Lower leg skin (tissue), 4 donors: ENCODE data around the gene ANO1. TPM values are rescaled to one million over a fixed set of nuclear protein-coding genes. Genes with fewer than 3 reads are reported as not detected.

Experiments
- DNase-seq, 2 donors: peaks; one replicate each; pipeline ENCODE4 v3.0.0-alpha.2; 2019; ENCODE audit warnings: low spot score in 2 of 2
- H3K4me3 ChIP-seq: fragments of 200-600 bp; sonication (generic); 2 replicates; pipeline ENCODE4 v1.5.1; 2017; ENCODE audit warnings: mild to moderate bottlenecking, low read depth; ENCODE audit not compliant: poor library complexity, severe bottlenecking
- POLR2A ChIP-seq, 2 donors: fragments of 450-650 bp; IDR thresholded peaks; one replicate each; pipeline ENCODE4 v1.6.1; 2016 to 2017; ENCODE audit warnings: antibody characterized with exemption in 2 of 2, mild to moderate bottlenecking in 1 of 2, moderate library complexity in 1 of 2
- WGBS, 2 donors: methylation state at CpG; one replicate each; pipeline ENCODE4 v1.1.5; 2018; 5-methylcytosine and 5-hydroxymethylcytosine counted together
- intact Hi-C: fragments of 100-400 bp; cut with DNase I; formaldehyde crosslinking; loops from one replicate; pipeline ENCODE4 v1.15.0; 2023; ENCODE audit warnings: low total_unique reads
- total RNA-seq, 4 donors: library from RNA; depleted of rRNA; stranded (reverse); fragments of >200 nt; gene quantifications; one replicate each; pipeline ENCODE4 v1.1.0, GENCODE V29; 2016
- TF ChIP-seq, protein P1 (sequence below), 3 donors: fragments of 450-650 bp; IDR thresholded peaks; one replicate each; pipeline ENCODE4 v1.5.1; 2016; ENCODE audit warnings: antibody characterized with exemption in 3 of 3, mild to moderate bottlenecking in 3 of 3, moderate library complexity in 2 of 3

Gene ANO1
- total RNA-seq, 4 donors from 2014 or later = 55.1 to 106 (median 76.8) TPM

DNA sequence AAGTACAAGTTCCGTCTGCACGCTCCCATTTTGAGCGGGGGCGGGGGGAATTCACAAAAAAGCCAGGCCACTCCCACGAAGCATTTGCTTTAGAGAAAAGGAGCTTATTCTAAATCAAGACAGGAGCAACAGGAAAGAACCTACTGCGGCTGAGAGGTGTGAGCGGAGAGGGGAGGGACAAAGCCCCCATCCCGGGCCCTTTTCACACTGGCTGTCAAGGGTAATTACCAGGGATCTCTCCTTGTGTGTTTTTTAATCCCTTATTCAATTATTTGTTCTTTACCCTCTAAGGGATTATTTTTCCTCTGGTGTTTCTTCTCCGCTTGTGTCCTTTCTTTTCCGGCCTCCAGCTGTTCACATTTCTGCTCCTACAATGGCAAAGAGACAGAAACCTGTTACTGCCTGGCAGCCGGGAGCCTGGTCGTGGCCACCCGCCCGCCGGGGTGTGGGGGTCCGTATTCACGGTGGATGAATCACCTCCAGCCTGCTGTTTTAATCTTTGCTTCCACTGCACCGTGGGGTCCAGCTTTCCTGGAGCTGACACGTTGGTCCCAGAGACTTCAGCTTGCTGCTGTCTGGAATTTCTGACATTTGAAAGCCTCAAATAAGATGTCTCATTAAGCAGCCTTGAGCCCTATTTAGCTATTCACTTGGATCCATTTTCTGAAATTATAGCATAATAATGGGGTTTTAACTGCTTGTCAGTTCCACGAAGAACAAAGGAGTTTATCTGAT is 63.5 kb downstream of the ANO1 start:
- 20 to 25% methylated on average over 20 of the region's 20 CpGs for WGBS, 2 donors
- DNase-seq = no peak
- TF ChIP-seq, protein P1, sequence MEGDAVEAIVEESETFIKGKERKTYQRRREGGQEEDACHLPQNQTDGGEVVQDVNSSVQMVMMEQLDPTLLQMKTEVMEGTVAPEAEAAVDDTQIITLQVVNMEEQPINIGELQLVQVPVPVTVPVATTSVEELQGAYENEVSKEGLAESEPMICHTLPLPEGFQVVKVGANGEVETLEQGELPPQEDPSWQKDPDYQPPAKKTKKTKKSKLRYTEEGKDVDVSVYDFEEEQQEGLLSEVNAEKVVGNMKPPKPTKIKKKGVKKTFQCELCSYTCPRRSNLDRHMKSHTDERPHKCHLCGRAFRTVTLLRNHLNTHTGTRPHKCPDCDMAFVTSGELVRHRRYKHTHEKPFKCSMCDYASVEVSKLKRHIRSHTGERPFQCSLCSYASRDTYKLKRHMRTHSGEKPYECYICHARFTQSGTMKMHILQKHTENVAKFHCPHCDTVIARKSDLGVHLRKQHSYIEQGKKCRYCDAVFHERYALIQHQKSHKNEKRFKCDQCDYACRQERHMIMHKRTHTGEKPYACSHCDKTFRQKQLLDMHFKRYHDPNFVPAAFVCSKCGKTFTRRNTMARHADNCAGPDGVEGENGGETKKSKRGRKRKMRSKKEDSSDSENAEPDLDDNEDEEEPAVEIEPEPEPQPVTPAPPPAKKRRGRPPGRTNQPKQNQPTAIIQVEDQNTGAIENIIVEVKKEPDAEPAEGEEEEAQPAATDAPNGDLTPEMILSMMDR (IDR thresholded peaks at IDR 0.05) = no peak
- TF ChIP-seq POLR2A (IDR thresholded peaks at IDR 0.05) = no peak
- intact Hi-C loops = no loop called here
- no peak overlapping the region for H3K4me3 ChIP-seq

DNA sequence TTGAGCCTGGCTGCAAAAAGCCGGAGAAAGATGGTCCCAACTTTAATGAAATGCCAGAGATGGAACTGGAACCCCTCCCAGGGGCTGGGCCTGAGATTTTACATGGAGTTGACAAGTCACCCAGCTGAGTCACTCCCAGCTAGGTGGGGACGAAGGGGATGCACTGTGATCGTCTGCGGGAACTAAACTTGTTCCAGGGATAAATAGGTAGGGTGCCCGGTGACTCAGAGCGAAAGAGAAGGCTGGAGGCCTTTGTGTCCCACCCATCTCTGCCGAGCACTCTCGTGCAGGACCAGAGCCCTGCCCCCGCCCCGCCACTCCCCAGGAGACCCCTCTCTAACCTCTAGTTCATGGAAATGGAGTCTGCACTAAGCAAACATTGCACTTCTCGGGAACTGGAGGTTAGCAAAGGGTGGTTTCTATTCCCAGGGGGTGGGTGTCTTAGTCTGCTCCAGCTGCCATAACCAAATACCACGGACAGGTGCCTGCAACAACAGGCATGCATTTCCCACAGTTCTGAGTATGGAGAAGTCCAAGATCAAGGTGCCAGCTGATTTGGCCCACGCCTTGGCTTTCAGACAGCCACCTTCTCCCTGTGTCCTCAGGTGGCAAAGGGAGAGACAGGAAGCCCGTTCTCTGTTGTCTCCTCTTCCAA is 64.2 kb downstream of the ANO1 start:
- WGBS, 2 donors = 37 to 39% methylated on average over 14 of the region's 14 CpGs
- TF ChIP-seq, protein P1 (IDR thresholded peaks at IDR 0.05) = no peak
- TF ChIP-seq POLR2A (IDR thresholded peaks at IDR 0.05) = no peak
- DNase-seq = no peak
- no peak overlapping the region for H3K4me3 ChIP-seq
- intact Hi-C loops = no loop called here

DNA sequence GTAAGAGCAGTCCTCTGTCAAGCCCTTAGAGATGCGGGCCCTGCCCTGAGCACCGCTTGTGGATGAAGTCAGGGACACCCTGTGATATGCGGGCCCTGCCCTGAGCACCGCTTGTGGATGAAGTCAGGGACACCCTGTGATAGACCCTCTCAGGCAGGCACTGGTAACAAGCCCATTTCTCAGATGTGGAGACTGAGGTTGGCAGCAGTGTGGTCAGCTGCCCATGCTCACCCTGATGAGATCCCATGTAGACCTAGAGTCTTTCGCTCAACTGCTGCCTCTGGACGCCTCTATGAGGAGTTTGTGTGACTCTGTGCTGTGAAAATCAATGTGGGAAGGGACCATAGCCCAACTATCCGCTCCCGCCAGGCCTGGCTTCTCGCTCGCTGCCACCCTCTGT is 66.1 kb downstream of the ANO1 start:
- 94 to 97% methylated on average over 10 of the region's 10 CpGs for WGBS, 2 donors
- intact Hi-C loops = no loop called here
- TF ChIP-seq, protein P1 (IDR thresholded peaks at IDR 0.05) = no peak
- no peak for TF ChIP-seq POLR2A (IDR thresholded peaks at IDR 0.05)
- H3K4me3 ChIP-seq = no peak overlapping the region
- DNase-seq = no peak

DNA sequence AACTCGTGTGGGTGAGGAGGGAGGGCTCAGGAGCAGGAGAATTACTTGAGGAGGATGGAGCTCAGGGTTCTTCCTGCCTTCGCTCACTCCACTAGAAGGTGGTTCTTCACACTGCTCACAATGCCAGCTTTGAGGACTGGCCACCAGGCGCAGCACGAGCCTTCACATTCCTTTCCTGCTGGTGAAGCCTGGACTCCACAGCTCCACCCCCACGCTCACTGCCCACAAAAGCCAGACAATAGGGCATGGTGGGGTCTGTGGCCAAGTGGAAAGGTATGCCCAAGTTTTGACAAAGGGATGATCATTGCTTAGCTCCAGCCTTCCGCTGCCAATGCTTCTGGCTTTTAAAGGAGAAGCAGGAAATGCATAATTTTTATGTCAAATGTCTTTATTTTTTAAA is 67.0 kb downstream of the ANO1 start:
- H3K4me3 ChIP-seq = no peak overlapping the region
- TF ChIP-seq, protein P1 (IDR thresholded peaks at IDR 0.05) = no peak
- TF ChIP-seq POLR2A (IDR thresholded peaks at IDR 0.05) = no peak
- DNase-seq = no peak
- 81 to 82% methylated on average over 6 of the region's 6 CpGs for WGBS, 2 donors
- intact Hi-C loops = no loop called here

DNA sequence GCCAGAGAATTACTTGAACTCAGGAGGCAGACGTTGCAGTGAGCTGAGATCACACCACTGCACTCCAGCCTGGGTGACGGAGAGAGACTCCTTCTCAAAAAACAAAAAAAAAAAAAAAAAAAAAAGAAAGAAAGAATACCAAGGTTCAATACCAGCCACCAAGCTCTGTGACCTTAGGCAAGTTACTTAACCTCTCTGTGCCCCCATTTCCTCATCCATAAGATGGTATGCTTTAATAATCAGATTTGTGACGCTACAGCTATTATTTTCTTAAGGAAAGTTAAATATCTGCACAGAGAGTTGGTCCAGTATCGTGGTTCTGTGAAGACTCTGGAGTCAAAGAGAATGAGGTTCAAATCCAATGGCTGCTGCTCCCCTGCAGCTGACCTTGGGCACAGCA is 67.7 kb downstream of the ANO1 start:
- TF ChIP-seq POLR2A (IDR thresholded peaks at IDR 0.05) = no peak
- H3K4me3 ChIP-seq = no peak overlapping the region
- intact Hi-C loops = no loop called here
- 76 to 88% methylated on average over 4 of the region's 4 CpGs for WGBS, 2 donors
- DNase-seq = no peak

DNA sequence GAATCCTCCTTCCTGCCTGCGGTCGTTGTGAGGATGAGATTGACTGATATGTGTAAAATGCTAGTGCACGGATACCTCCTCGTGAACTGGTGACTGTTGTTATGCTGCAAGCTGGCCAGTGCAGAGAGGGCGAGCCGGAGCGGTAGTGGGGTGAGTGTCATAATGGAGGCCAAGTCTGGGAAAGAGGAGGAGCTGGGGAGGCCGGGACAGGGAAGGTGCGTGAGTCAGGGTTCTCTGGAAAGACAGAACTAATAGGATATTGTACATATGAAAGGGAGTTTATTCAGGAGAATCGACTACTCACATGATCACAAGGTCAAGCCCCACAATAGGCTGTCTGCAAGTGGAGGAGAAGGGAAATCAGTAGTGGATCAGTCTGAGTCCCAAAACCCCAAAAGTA is 68.2 kb downstream of the ANO1 start:
- no peak overlapping the region for H3K4me3 ChIP-seq
- TF ChIP-seq, protein P1 (IDR thresholded peaks at IDR 0.05) = no peak
- TF ChIP-seq POLR2A (IDR thresholded peaks at IDR 0.05) = no peak
- DNase-seq = no peak
- intact Hi-C loops = no loop called here
- 68 to 74% methylated on average over 10 of the region's 10 CpGs for WGBS, 2 donors
